ENCODE data around the gene DENND1C. TPM values are rescaled to one million over a fixed set of nuclear protein-coding genes. Genes with fewer than 3 reads are reported as not detected.
"Not testable (repeated sequence)": the region's sequence is repeated elsewhere in the genome, so short reads cannot be mapped to it uniquely, and the experiment has no call there.

The DENND1C gene
- total RNA-seq, 1 experiment from 2014 or later = 3.5 TPM

DNA sequence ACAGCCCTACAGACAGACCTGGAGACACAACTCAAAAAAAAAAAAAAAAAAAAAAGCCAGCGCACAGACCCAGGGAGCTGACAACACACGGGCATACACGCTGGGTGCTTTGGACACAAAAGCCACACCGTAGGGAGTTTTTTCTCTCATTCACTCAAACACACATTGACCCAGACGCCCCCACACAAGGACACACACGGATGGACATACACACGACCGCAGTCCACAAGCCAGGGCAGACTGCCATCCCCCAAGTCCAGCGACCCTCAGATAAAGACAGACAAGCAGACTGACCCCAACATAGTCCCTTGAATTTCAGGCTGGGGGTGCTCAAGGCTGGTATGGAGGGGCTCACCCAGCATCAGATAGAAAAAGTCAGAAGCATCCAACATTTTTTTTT is 32.5 kb upstream of the DENND1C start:
- BruUV-seq (replicated peaks) = no TSS peak
- Mint-ChIP-seq H3K9me3 (ENCODE audit: unreplicated experiment) (no peaks in the 10 kb centered on the region), H3K4me1 (ENCODE audit: low read depth, unreplicated experiment) (peaks cover 26% of the 10 kb centered on the region), H3K27ac (ENCODE audit: unreplicated experiment) (peak overlapping the region; percentile 86), H3K36me3 (ENCODE audit: insufficient read depth, unreplicated experiment) (peaks cover 23% of the 10 kb centered on the region), H3K4me3 (ENCODE audit: unreplicated experiment) (peak overlapping the region; percentile 32), H3K27me3 (ENCODE audit: insufficient read depth, unreplicated experiment) (no peaks in the 10 kb centered on the region)
- TF ChIP-seq CTCF (IDR thresholded peaks at IDR 0.05; ENCODE audit: insufficient read depth in 1 of 2, low read depth in 1 of 2, low read length in 1 of 2, severe bottlenecking in 1 of 2, unreplicated experiment in 1 of 2) = no peak
- H3K27me3 ChIP-seq (replicated peaks; ENCODE audit: control insufficient read depth, insufficient read depth, low read length) = no peaks in the 10 kb centered on the region
- intact Hi-C loops (cut with micrococcal nuclease; ENCODE audit: unreplicated experiment) = no loop called here
- H3K9me3 ChIP-seq = no peaks in the 10 kb centered on the region
- no peak overlapping the region for H3K4me3 ChIP-seq (ENCODE audit: low read depth, low read length)
- DNase-seq = no peak
- peaks cover 41% of the 10 kb centered on the region for H3K4me1 ChIP-seq
- H3K36me3 ChIP-seq (ENCODE audit: control insufficient read depth, insufficient read depth, low read length) = no peaks in the 10 kb centered on the region
- ChIA-PET CTCF (no interaction called here), POLR2A (no interaction called here)

DNA sequence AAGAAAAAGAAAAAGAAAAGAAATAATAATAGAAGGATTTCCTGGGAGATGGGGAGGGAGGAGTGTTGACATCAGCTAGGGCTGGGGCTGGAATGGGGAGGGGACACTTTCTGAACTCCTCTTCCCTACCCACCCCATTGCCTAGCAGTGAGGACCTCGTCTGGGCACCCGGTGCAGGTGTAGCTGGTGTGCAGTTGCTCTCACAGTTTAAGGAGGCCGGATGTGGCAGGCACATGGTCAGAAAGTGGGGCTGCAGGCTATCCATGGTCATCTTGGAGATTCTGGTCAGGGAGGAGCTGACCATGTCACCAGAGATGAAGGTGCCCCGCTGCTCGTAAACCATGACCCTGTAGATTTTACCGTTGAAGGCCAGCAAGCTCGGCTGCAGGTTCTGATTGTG is 29.0 kb upstream of the DENND1C start:
- no peak overlapping the region for H3K4me3 ChIP-seq (ENCODE audit: low read depth, low read length)
- intact Hi-C loops (cut with micrococcal nuclease; ENCODE audit: unreplicated experiment) = no loop called here
- Mint-ChIP-seq H3K27ac (ENCODE audit: unreplicated experiment) (peak overlapping the region; percentile 88), H3K9me3 (ENCODE audit: unreplicated experiment) (no peaks in the 10 kb centered on the region), H3K36me3 (ENCODE audit: insufficient read depth, unreplicated experiment) (peaks cover 10% of the 10 kb centered on the region), H3K27me3 (ENCODE audit: insufficient read depth, unreplicated experiment) (no peaks in the 10 kb centered on the region), H3K4me1 (ENCODE audit: low read depth, unreplicated experiment) (peaks cover 19% of the 10 kb centered on the region), H3K4me3 (ENCODE audit: unreplicated experiment) (no peak overlapping the region)
- no peaks in the 10 kb centered on the region for H3K27me3 ChIP-seq (replicated peaks; ENCODE audit: control insufficient read depth, insufficient read depth, low read length)
- DNase-seq = no peak
- POLR2A ChIA-PET = no interaction called here
- no TSS peak for BruUV-seq (replicated peaks)
- no peaks in the 10 kb centered on the region for H3K36me3 ChIP-seq (ENCODE audit: control insufficient read depth, insufficient read depth, low read length)
- CTCF ChIA-PET = no interaction called here
- H3K9me3 ChIP-seq = no peaks in the 10 kb centered on the region
- TF ChIP-seq CTCF (IDR thresholded peaks at IDR 0.05; ENCODE audit: insufficient read depth in 1 of 2, low read depth in 1 of 2, low read length in 1 of 2, severe bottlenecking in 1 of 2, unreplicated experiment in 1 of 2) = no peak
- H3K4me1 ChIP-seq = peaks cover 38% of the 10 kb centered on the region

- POLR2A ChIA-PET = no interaction called here
Observed at GRCh38 chr19:6509118-6509971, 27.8 kb upstream of the DENND1C start.

GRCh38 chr19:6508028-6508771 is 26.6 kb upstream of the DENND1C start:
- intact Hi-C loops (cut with micrococcal nuclease; ENCODE audit: unreplicated experiment); DNase-seq; H3K36me3 Mint-ChIP-seq (ENCODE audit: insufficient read depth, unreplicated experiment); H3K4me3 Mint-ChIP-seq (ENCODE audit: unreplicated experiment); H3K9me3 ChIP-seq; H3K27ac Mint-ChIP-seq (ENCODE audit: unreplicated experiment); BruUV-seq (replicated peaks); H3K9me3 Mint-ChIP-seq (ENCODE audit: unreplicated experiment); POLR2A ChIA-PET; H3K4me1 Mint-ChIP-seq (ENCODE audit: low read depth, unreplicated experiment); H3K27me3 ChIP-seq (replicated peaks; ENCODE audit: control insufficient read depth, insufficient read depth, low read length); H3K27me3 Mint-ChIP-seq (ENCODE audit: insufficient read depth, unreplicated experiment); H3K36me3 ChIP-seq (ENCODE audit: control insufficient read depth, insufficient read depth, low read length); H3K4me3 ChIP-seq (ENCODE audit: low read depth, low read length): not testable (repeated sequence)
- CTCF ChIA-PET = interaction anchor here (1.2 kb wide), 1 partner anchor 8 kb away, joined by 4 read pairs; no protein-coding TSS in a partner anchor
- H3K4me1 ChIP-seq = peaks cover 36% of the 10 kb centered on the region

More at GRCh38 chr19:6509118-6509971, 27.8 kb upstream of the DENND1C start:
- H3K27me3 Mint-ChIP-seq (ENCODE audit: insufficient read depth, unreplicated experiment) = no peaks in the 10 kb centered on the region
- H3K4me1 ChIP-seq = peaks cover 44% of the 10 kb centered on the region
- H3K27me3 ChIP-seq (replicated peaks; ENCODE audit: control insufficient read depth, insufficient read depth, low read length) = no peaks in the 10 kb centered on the region
- DNase-seq = no peak
- TF ChIP-seq CTCF (IDR thresholded peaks at IDR 0.05; ENCODE audit: insufficient read depth in 1 of 2, low read depth in 1 of 2, low read length in 1 of 2, severe bottlenecking in 1 of 2, unreplicated experiment in 1 of 2) = no peak
- H3K4me3 ChIP-seq (ENCODE audit: low read depth, low read length) = no peak overlapping the region
- peaks cover 13% of the 10 kb centered on the region for H3K4me1 Mint-ChIP-seq (ENCODE audit: low read depth, unreplicated experiment)
- no TSS peak for BruUV-seq (replicated peaks)
- H3K36me3 Mint-ChIP-seq (ENCODE audit: insufficient read depth, unreplicated experiment) = peaks cover 9% of the 10 kb centered on the region
- CTCF ChIA-PET = no interaction called here
- no peak overlapping the region for H3K4me3 Mint-ChIP-seq (ENCODE audit: unreplicated experiment)
- H3K36me3 ChIP-seq (ENCODE audit: control insufficient read depth, insufficient read depth, low read length) = no peaks in the 10 kb centered on the region
- H3K9me3 Mint-ChIP-seq (ENCODE audit: unreplicated experiment) = no peaks in the 10 kb centered on the region
- no peaks in the 10 kb centered on the region for H3K9me3 ChIP-seq
- intact Hi-C loops (cut with micrococcal nuclease; ENCODE audit: unreplicated experiment) = no loop called here
- no peak overlapping the region for H3K27ac Mint-ChIP-seq (ENCODE audit: unreplicated experiment)

Measured in Caco-2 (cell line).